ENCODE data around the gene SLC34A1. TPM values are rescaled to one million over a fixed set of nuclear protein-coding genes. Genes with fewer than 3 reads are reported as not detected.

SLC34A1 gene
- total and polyA plus RNA-seq, 2 of the 13 experiments (the other 11 are each of a cell fraction or from before 2014, with no cell fraction given) = 0.03 to 0.20 TPM

- no peak for TF ChIP-seq ZNF280B (CRISPR knock-in tag; IDR thresholded peaks at IDR 0.05; ENCODE audit: borderline replicate concordance)
- TF ChIP-seq ZNF484 (CRISPR knock-in tag; IDR thresholded peaks at IDR 0.05; ENCODE audit: borderline replicate concordance, low read depth) = no peak
- TF ChIP-seq ZFP37 (CRISPR knock-in tag; IDR thresholded peaks at IDR 0.05; ENCODE audit: borderline replicate concordance) = no peak
- no peak for TF ChIP-seq SNAPC2 (CRISPR knock-in tag; IDR thresholded peaks at IDR 0.05)
These were observed 19.9 kb upstream of the SLC34A1 start (continued) for GRCh38 chr5:177364159-177364962.

GRCh38 chr5:177365845-177366527, 18.2 kb upstream of the SLC34A1 start:
- H3K4me1 ChIP-seq (ENCODE audit: insufficient read depth, low read length) = peaks cover 86% of the 10 kb centered on the region
- peak overlapping the region; percentile 67 for H3K9ac ChIP-seq (ENCODE audit: insufficient read depth, low read depth, low read length)
- FAIRE-seq (no peak), ATAC-seq (0 out of 3 replicates have a peak, but pooled peaks have one; percentile 2), DNase-seq (ENCODE audit: low spot score) (no peak)
- H3K36me3 ChIP-seq (replicated peaks in 1 of 2; ENCODE audit: control insufficient read depth in 1 of 2, insufficient read depth in 2 of 2, low read length in 2 of 2) = no peaks in the 10 kb centered on the region
- no peak overlapping the region for H2AFZ ChIP-seq (ENCODE audit: low read length)
- no peaks in the 10 kb centered on the region for H3K9me3 ChIP-seq (ENCODE audit: low read length)
- ChIA-PET POLR2A (interaction anchor here (1.1 to 7.9 kb wide), 11 partner anchors 8 to 279 kb away, joined by 3 to 239 read pairs (median 10); partner anchors contain the start of genes FGFR4, GRK6, LMAN2 and RGS14), CTCF (ENCODE audit: low intra/inter-chr PET ratio, low total read pairs) (no interaction called here)
- H4K20me1 ChIP-seq (ENCODE audit: insufficient read depth, low read length) = no peaks in the 10 kb centered on the region
- intact Hi-C loops (cut with micrococcal nuclease; ENCODE audit: unreplicated experiment) = loop anchor here (5.0 kb wide), 1 partner anchor 49 kb away; no protein-coding TSS in a partner anchor
- H3K27ac ChIP-seq (ENCODE audit: extremely low read length, insufficient read depth, low read length) = peak overlapping the region; percentile 79
- BruUV-seq (replicated peaks) = no TSS peak
- in situ Hi-C loops (cut with HindIII; ENCODE audit: extremely low pct_ligation_motif_present, low pct_unique_long_range_greater_than_20kb) = loop anchor here (25.0 kb wide), 1 partner anchor 829 kb away; the partner anchor contains the start of genes CDHR2 and RNF44
- WGBS (ENCODE audit: low lambda C conversion rate) = 12% methylated on average over 6 of the region's 14 CpGs
- peaks cover 0 to 16% of the 10 kb centered on the region in 2 experiments; a peak in 4 of 5 replicates for H3K27me3 ChIP-seq (ENCODE audit: control insufficient read depth in 1 of 2, insufficient read depth in 2 of 2, low read length in 2 of 2)
- H3K4me2 ChIP-seq (ENCODE audit: low read depth, low read length) = peak overlapping the region; percentile 85
- no peaks in the 10 kb centered on the region for H3K79me2 ChIP-seq (ENCODE audit: insufficient read depth, low read length)
- peak overlapping the region; percentile 64 to 75 (median 68); a peak in 5 of 6 replicates for H3K4me3 ChIP-seq (replicated peaks in 1 of 3; ENCODE audit: insufficient read depth in 1 of 3, low read depth in 2 of 3, low read length in 3 of 3)
- 0 out of 2 replicates have a peak, but pooled peaks have one; percentile 52 for TF ChIP-seq ZZZ3 (CRISPR knock-in tag; IDR thresholded peaks at IDR 0.05; ENCODE audit: borderline replicate concordance)
- no peak for TF ChIP-seq FOSL1 (CRISPR knock-in tag; IDR thresholded peaks at IDR 0.05; ENCODE audit: borderline replicate concordance)
- no peak for TF ChIP-seq ZBTB21 (CRISPR knock-in tag; IDR thresholded peaks at IDR 0.05)
- 0 out of 2 replicates have a peak, but pooled peaks have one; percentile 26 for TF ChIP-seq PRDM10 (CRISPR knock-in tag; IDR thresholded peaks at IDR 0.05; ENCODE audit: low read depth)
- no peak for TF ChIP-seq ARNTL (CRISPR knock-in tag; IDR thresholded peaks at IDR 0.05)
- TF ChIP-seq MAF1 (CRISPR knock-in tag; IDR thresholded peaks at IDR 0.05; ENCODE audit: borderline replicate concordance) = 0 out of 2 replicates have a peak, but pooled peaks have one; percentile 15
- TF ChIP-seq ZNF335 (CRISPR knock-in tag; IDR thresholded peaks at IDR 0.05) = no peak
- TF ChIP-seq KDM3A (CRISPR knock-in tag; IDR thresholded peaks at IDR 0.05; ENCODE audit: low read depth) = no peak
- TF ChIP-seq BRCA1 (CRISPR knock-in tag; IDR thresholded peaks at IDR 0.05) = no peak
- peak; percentile 8; the same call in 1 of the 2 replicates for TF ChIP-seq MAX (IDR thresholded peaks at IDR 0.05)
- TF ChIP-seq PCBP1 (IDR thresholded peaks at IDR 0.05; ENCODE audit: borderline replicate concordance, low read depth, low read length) = 0 out of 2 replicates have a peak, but pooled peaks have one; percentile 61
